Muscle of leg (tissue), 11 donors: Measurements from ENCODE around the gene PCDHA1. TPM values are rescaled to one million over a fixed set of nuclear protein-coding genes. Genes with fewer than 3 reads are reported as not detected.
A peak's percentile ranks its signal among the peaks of the same experiment; 100 is the strongest.

Source experiments
- DNase-seq: peaks from one replicate; pipeline ENCODE4 v3.0.0; 2013
- H3K27ac ChIP-seq: one replicate; pipeline ENCODE4 v1.5.1; 2013; ENCODE audit warnings: mild to moderate bottlenecking, low read length, control low read depth
- H3K27me3 ChIP-seq: one replicate; pipeline ENCODE4 v1.6.1; 2013; ENCODE audit warnings: low read length; ENCODE audit not compliant: control insufficient read depth, insufficient read depth
- H3K36me3 ChIP-seq: one replicate; pipeline ENCODE4 v1.6.1; 2013; ENCODE audit warnings: low read length; ENCODE audit not compliant: control insufficient read depth, insufficient read depth
- H3K4me1 ChIP-seq: one replicate; pipeline ENCODE4 v1.6.1; 2013; ENCODE audit warnings: low read length; ENCODE audit not compliant: control insufficient read depth, insufficient read depth
- H3K4me3 ChIP-seq: one replicate; pipeline ENCODE4 v1.5.1; 2013; ENCODE audit warnings: low read length, control low read depth
- H3K9me3 ChIP-seq: replicated peaks from 2 replicates; pipeline ENCODE4 v1.6.1; 2013; ENCODE audit warnings: low read depth, low read length; ENCODE audit not compliant: control insufficient read depth
- WGBS: methylation state at CpG from one replicate; pipeline ENCODE4 v1.1.5; 2013; ENCODE audit warnings: missing lambda C conversion rate; ENCODE audit not compliant: insufficient coverage; 5-methylcytosine and 5-hydroxymethylcytosine counted together
- polyA plus RNA-seq, 8 donors: library from polyadenylated mRNA; unstranded; fragments of 120-200 nt; gene quantifications; one replicate each; pipeline versions ENCODE4 v1.2.1 to v1.2.3, GENCODE V29; 2013; ENCODE audit warnings: inconsistent platforms in 1 of 8, low replicate concordance in 1 of 8; ENCODE audit not compliant: insufficient read length in 8 of 8, insufficient read depth in 1 of 8
- total RNA-seq: library from RNA; stranded (reverse); fragments of 120-200 nt; gene quantifications from one replicate; pipeline ENCODE4 v1.2.4, GENCODE V29; 2013

The PCDHA1 gene
- total and polyA plus RNA-seq, 9 donors = 0.04 to 0.09 (median 0.05) TPM; not detected in 4

DNA sequence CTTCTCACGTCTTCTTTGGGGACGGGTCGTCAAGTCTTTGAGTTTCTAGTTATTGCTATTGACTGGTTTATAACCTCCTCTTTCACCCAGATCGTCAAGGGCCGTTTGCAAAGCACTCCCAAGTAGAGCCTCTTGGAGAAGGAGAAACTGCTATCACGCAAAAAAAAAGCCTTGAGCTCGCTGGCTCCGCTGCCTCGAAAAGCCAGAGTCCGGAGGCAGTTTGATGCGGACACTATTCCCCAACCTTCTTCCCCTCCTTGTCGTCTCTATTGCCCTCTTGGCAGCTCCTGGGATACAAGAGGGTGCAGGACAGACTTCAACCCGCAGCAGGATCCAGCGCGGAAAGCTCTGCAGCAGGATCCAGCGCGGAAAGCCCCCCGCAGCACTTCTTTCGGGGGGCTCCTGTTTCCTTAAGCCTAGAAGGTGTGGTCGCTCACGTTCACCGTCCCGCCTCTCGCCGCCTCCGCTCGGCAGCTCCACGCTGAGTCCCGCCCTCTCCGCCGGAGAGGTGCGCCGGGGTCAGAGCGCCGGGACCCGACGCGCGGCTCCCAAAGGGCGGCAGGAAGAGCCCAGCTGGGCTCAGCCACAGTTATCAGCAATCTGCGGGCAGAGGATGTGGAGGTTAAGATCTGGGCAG is 140.0 kb downstream of the PCDHA1 start, which contains the start of gene PCDHAC1:
Gene PCDHAC1, plus strand, starts transcription at position 494 of the 637 bp plus-strand sequence. CDS start 594 bp downstream, outside the sequence.
- Histone ChIP-seq H3K9me3 (no peaks in the 10 kb centered on the region), H3K4me1 (peaks cover 15% of the 10 kb centered on the region), H3K36me3 (no peaks in the 10 kb centered on the region), H3K27me3 (peaks cover 43% of the 10 kb centered on the region), H3K27ac (no peak within 1 kb of the TSS), H3K4me3 (peak within 1 kb of the TSS; percentile 34)
- peak; percentile 1 for DNase-seq
- WGBS = under 1% methylated on average over 37 of the region's 41 CpGs

DNA sequence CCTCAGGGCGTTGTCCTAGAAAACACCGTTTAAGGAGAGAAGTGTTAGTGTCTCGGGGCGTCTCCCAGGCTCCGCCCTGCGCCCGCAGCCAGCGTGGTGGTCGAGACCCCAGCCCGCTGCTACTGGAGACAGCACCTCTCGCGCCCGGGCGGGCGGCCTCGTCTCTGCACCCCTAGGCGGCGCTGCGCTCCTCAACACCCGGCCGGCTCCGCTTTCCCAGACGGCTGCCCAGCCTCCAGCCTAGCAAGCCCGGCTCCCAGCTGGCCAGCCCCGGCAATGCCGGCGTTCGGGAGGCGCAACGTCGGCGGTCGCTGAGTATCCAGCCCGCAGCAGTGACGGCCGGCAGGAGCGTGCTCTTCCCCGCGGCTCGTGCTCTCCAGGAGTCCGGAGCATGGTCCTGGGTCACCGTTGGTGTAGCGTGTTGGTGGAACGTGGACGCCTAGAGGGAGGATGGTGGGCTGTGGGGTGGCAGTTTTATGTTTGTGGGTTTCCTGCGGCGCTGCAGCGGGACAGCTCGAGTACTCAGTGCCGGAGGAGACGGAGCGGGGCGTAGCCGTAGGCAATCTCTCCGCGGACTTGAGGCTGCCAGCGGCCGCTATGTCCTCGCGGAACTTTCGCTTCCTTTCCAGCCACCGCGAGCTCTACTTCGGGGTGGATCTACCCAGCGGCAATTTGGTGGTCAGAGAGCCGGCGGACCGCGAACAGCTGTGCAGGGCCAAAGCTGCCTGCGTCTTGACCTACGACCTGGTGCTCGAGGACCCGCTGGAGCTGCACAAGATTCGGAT is 140.7 kb downstream of the PCDHA1 start:
- WGBS = under 1% methylated on average over 70 of the region's 74 CpGs
- Histone ChIP-seq H3K4me3 (peak overlapping the region; percentile 34), H3K36me3 (no peaks in the 10 kb centered on the region), H3K9me3 (no peaks in the 10 kb centered on the region), H3K27ac (no peak overlapping the region), H3K27me3 (peaks cover 43% of the 10 kb centered on the region), H3K4me1 (peaks cover 15% of the 10 kb centered on the region)
- DNase-seq = peak; percentile 79

DNA sequence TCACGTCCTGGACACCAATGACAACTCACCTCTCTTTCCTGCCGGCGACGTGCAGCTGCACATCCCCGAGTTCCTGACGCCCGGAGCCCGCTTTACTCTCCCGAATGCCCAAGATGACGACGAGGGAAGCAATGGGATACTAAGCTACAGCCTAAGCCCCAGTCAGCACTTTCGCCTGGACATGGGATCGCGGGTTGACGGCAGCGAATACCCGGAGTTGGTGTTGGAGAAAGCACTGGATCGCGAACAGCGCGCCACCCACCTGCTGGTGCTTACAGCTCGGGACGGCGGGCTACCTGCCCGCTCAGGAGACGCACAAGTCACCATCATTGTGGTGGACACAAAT is 141.3 kb downstream of the PCDHA1 start:
- H3K4me3 ChIP-seq = peak overlapping the region; percentile 34
- no peaks in the 10 kb centered on the region for H3K9me3 ChIP-seq
- DNase-seq = peak; percentile 2
- H3K36me3 ChIP-seq = no peaks in the 10 kb centered on the region
- peaks cover 43% of the 10 kb centered on the region for H3K27me3 ChIP-seq
- peaks cover 15% of the 10 kb centered on the region for H3K4me1 ChIP-seq
- 6% methylated on average over 26 of the region's 26 CpGs for WGBS
- H3K27ac ChIP-seq = no peak overlapping the region

DNA sequence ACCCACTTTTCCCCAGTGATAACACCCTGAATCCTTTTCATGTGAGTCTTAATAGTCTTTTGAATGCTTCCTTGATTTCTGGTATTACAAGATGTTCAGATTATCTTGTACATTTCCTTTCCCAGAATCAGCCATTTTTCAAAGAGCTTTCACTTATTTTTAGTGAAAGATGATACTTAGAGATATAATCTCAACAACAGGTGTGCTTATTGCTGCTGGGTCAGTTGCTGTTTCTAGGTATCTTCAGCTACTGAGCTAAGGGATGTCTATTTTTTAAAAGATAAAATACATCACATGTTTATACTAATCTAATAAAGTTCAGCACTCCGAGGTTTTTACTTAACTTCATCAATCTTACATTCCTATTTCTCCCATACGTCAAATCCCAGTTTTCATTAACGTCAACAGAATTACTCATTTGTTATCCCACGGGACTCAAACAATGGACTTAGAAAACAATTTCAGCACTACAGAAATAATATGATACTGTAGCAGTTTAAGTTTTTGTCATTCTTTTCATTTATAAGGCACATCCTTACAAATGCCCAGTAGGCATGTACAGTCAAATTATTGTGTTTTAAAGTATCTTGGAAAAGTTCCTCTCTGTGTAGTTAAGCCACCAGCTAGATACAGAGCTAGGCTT is 149.1 kb downstream of the PCDHA1 start:
- 67% methylated on average over 1 of the region's 4 CpGs for WGBS
- DNase-seq = no peak
- Histone ChIP-seq H3K9me3 (no peaks in the 10 kb centered on the region), H3K36me3 (no peaks in the 10 kb centered on the region), H3K4me3 (no peak overlapping the region), H3K27ac (no peak overlapping the region), H3K27me3 (peaks cover 2% of the 10 kb centered on the region), H3K4me1 (no peaks in the 10 kb centered on the region)

DNA sequence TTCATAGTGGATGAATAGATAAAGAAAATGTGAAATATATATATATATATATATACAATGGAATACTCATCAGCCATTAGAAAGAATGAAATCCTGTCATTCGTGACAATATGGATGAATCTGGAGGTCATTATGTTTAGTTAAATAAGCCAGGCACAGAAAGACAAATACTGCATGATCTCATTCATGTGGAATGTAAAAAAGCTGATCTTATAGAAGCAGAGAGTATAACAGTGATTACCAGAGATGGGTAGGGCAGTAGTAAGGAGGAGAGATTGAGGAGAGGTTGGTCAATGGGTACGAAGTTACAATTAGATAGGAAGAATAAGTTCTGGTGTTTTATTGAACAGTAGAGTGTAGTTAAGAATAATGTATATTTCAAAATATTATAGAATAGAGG is 160.6 kb downstream of the PCDHA1 start:
- Histone ChIP-seq H3K4me3 (no peak overlapping the region), H3K27ac (no peak overlapping the region), H3K9me3 (no peaks in the 10 kb centered on the region), H3K27me3 (no peaks in the 10 kb centered on the region), H3K4me1 (no peaks in the 10 kb centered on the region), H3K36me3 (no peaks in the 10 kb centered on the region)
- WGBS = 100% methylated on average over 1 of the region's 2 CpGs
- DNase-seq = no peak

DNA sequence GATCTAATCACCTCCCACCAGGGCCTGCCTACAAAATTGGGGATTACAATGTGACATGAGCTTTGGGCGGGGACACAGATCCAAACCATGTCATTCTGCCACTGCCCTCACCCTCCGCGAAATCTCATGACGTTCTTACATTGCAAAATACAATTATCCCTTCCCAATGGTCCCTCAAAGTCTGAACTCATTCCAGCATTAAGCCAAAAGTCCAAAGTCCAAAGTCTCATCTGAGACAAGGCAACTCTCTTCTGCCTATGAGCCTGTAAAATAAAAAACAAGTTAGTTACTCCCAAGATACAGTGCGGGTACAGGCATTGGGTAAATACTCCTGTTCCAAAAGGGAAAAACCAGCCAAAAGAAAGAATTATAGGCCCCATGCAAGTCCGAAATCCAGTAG is 165.7 kb downstream of the PCDHA1 start:
- WGBS = 80% methylated on average over 5 of the region's 6 CpGs

DNA sequence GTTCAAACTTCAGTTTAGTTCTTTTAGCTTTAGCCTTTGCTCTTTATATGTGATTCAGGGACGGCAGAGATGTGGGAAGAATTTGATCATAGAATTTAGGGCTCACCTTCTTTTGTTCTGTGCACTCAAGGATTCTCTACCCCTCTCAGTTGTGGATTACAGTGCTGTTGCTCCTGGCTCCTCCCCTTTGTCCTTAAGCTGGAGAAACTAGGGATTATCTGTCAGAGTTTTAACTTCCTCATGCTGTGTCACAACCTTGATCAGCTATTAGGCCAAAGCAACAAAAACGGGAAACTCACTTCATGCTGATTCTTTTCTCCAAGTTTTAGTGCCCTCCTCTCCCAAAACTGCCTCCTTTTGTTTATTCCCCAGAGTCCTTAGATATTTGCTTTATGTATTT is 167.3 kb downstream of the PCDHA1 start:
- Histone ChIP-seq H3K36me3 (no peaks in the 10 kb centered on the region), H3K4me1 (no peaks in the 10 kb centered on the region), H3K27me3 (no peaks in the 10 kb centered on the region), H3K4me3 (no peak overlapping the region), H3K27ac (no peak overlapping the region), H3K9me3 (no peaks in the 10 kb centered on the region)
- no peak for DNase-seq
- WGBS = no CpG with 5 or more reads among the region's 2 CpGs

More for the DNA sequence above, 165.7 kb downstream of the PCDHA1 start:
- Histone ChIP-seq H3K4me3 (no peak overlapping the region), H3K36me3 (no peaks in the 10 kb centered on the region), H3K27me3 (no peaks in the 10 kb centered on the region), H3K4me1 (no peaks in the 10 kb centered on the region), H3K9me3 (no peaks in the 10 kb centered on the region), H3K27ac (no peak overlapping the region)
- DNase-seq = no peak

DNA sequence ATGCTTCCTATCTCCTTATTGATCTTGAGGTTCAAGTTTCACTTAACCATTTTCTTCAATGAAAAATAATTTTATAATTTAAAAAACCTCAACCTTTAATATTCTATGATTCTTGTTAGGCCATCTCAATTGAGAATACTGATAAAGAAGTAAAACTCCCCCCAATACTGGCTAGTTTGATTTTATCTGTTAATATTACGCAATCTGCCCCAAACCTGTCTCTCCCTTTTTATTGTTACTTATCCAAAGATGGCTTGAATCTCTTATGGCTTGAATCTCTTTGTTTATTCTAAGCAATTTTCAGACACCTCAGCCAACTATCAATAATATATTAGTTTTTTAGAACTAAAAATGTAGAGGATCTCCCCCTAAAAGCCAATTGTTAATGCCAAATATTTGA is 176.2 kb downstream of the PCDHA1 start:
- Histone ChIP-seq H3K4me1 (peaks cover 9% of the 10 kb centered on the region), H3K27ac (no peak overlapping the region), H3K9me3 (no peaks in the 10 kb centered on the region), H3K27me3 (peaks cover 15% of the 10 kb centered on the region), H3K36me3 (no peaks in the 10 kb centered on the region), H3K4me3 (no peak overlapping the region)
- WGBS = no CpG with 5 or more reads among the region's 1 CpG
- no peak for DNase-seq

DNA sequence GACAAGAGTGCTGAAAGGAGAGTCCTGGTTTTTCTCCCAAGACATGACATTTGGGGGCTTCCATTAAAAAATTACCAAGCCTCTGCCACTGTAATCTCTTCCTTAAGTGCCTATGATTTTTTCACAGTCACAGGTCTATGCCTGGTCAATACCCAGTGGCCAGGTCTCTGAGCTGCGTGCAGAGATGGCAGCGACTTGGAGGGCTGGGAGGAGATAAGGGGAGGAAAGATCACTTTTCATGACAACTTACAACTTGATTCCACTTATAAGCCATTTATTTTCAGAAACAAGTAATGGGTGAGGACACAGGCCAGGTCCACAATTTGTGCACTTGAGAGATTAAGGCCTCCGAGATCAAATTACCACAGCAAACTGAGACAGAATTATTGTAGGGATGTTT is 178.4 kb downstream of the PCDHA1 start:
- Histone ChIP-seq H3K9me3 (no peaks in the 10 kb centered on the region), H3K27me3 (peaks cover 27% of the 10 kb centered on the region), H3K4me3 (no peak overlapping the region), H3K36me3 (no peaks in the 10 kb centered on the region), H3K27ac (no peak overlapping the region), H3K4me1 (peaks cover 11% of the 10 kb centered on the region)
- 86% methylated on average over 1 of the region's 3 CpGs for WGBS
- DNase-seq = no peak

DNA sequence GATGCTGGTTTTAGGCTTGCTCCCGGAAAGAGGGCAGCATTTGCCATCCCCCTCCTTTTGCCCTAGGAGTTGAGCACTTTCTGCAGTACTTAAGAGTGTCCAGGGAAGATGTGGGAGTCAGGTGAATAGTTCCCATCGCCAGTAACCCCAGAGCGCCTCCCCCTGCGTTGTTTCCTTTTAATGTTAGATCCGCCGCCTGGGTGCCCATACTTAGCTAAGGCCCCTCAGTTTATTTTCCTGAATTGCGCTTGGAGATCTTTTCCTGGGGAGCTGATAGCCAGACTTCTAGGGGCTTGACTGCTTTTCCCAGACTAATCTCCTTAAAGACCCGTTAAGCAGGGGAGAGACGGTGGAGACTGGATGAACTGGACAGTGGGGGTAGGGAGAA is 180.0 kb downstream of the PCDHA1 start:
- Histone ChIP-seq H3K9me3 (no peaks in the 10 kb centered on the region), H3K4me1 (peaks cover 11% of the 10 kb centered on the region), H3K27me3 (peaks cover 27% of the 10 kb centered on the region), H3K27ac (no peak overlapping the region), H3K4me3 (peak overlapping the region; percentile 57), H3K36me3 (no peaks in the 10 kb centered on the region)
- 2% methylated on average over 8 of the region's 9 CpGs for WGBS
- DNase-seq = no peak
